DND-41 (cell line): ENCODE results near the gene PCDHGB2.
"Not testable (repeated sequence)": the region's sequence is repeated elsewhere in the genome, so short reads cannot be mapped to it uniquely, and the experiment has no call there.

Experiments
- CTCF ChIP-seq: IDR thresholded peaks from 2 replicates; pipeline ENCODE4 v1.5.1; 2012; ENCODE audit warnings: borderline replicate concordance, low read length, moderate library complexity, mild to moderate bottlenecking; ENCODE audit not compliant: poor library complexity, severe bottlenecking; ENCODE audit errors: extremely low read depth
- EZH2 ChIP-seq: IDR thresholded peaks from 3 replicates; pipeline ENCODE4 v1.6.1; 2012; ENCODE audit warnings: borderline replicate concordance, low read depth, mild to moderate bottlenecking, moderate library complexity, low read length, inconsistent platforms; ENCODE audit not compliant: severe bottlenecking

GRCh38 chr5:141346017-141346416 lies 13.8 kb upstream of the PCDHGB2 start:
- not testable (repeated sequence) for TF ChIP-seq CTCF, EZH2
